ENCODE data around the gene PHC2.

The PHC2 gene

DNA sequence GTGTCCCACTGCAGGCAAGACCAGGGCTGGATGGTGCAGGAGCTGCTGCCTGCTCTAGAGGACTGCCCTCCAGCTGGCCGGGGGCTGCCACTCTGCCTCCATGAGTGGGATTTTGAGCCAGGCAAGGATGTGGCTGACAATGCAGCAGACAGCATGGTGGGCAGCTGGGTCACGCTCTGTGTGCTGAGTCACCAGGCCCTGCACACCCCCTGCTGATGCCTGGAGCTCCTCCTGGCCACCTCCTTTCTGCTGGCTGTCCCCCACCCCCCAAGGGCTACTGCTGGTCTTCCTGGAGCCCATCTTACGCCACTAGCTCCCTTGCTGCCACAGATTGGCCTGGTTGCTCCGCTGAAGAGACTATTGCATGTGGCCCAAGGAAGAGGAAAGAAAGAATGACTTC lies 37.6 kb upstream of the PHC2 start:
- DNase-seq (ENCODE audit: insufficient read length, low spot score) (no peak), FAIRE-seq (no peak)
- TF ChIP-seq POLR2A (IDR thresholded peaks at IDR 0.05; ENCODE audit: low read depth, low read length) (no peak), POLR2AphosphoS5 (IDR thresholded peaks at IDR 0.05; ENCODE audit: low read depth, low read length) (no peak), PAX5 (IDR thresholded peaks at IDR 0.05; ENCODE audit: insufficient read depth, low read length, severe bottlenecking) (no peak), POU2F2 (IDR thresholded peaks at IDR 0.05; ENCODE audit: low read depth, low read length) (no peak), TAF1 (IDR thresholded peaks at IDR 0.05; ENCODE audit: low read depth, low read length) (no peak), SPI1 (IDR thresholded peaks at IDR 0.05; ENCODE audit: low read depth, low read length) (no peak)

DNA sequence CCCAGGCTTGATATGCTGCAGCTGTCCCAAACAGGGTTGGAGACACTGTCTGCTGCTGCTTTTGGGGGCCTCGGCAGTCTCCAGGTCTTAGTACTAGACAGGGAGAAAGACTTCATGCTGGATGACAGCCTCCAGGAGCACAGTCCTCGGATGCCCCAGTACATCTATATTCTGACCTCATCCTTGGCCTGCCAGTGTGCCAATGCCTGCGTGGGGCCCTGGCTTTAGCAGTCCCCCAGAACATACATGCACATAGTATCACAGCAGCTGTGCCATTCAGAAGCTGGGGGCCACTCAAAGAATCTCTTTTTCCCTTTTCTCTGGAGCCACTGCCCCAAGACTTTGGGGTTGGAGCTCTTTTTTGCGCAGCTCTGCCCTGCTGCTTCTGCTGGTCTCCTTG lies 37.1 kb upstream of the PHC2 start:
- TF ChIP-seq POLR2AphosphoS5 (IDR thresholded peaks at IDR 0.05; ENCODE audit: low read depth, low read length): no peak
- no peak for TF ChIP-seq SPI1 (IDR thresholded peaks at IDR 0.05; ENCODE audit: low read depth, low read length)
- TF ChIP-seq POU2F2 (IDR thresholded peaks at IDR 0.05; ENCODE audit: low read depth, low read length): no peak
- FAIRE-seq (no peak), DNase-seq (ENCODE audit: insufficient read length, low spot score) (no peak)

DNA sequence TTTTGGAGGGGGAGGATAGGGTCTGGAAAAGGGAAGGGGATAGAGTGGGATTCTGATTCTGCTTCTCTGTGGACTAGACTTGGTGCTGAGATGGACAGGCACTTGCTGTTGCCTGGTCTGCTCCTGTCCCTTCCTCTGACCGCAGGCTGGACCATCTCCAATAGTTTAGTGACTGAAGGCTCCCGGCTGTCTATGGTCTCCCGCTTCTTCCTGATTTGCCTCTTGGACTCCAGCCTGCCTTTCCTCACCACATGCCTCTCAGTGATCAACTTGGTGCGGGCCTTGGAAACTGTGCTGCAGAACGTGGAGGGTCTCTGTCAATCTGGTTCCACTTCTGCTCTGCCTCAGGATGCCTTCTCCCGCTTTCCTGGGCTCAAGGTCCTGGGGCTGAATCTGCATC lies 35.3 kb upstream of the PHC2 start:
- no peak for FAIRE-seq
- no peak for DNase-seq (ENCODE audit: insufficient read length, low spot score)
- no peak for TF ChIP-seq SPI1 (IDR thresholded peaks at IDR 0.05; ENCODE audit: low read depth, low read length)
- TF ChIP-seq POLR2A (IDR thresholded peaks at IDR 0.05; ENCODE audit: low read depth, low read length): no peak
- TF ChIP-seq TAF1 (IDR thresholded peaks at IDR 0.05; ENCODE audit: low read depth, low read length): no peak
- TF ChIP-seq POLR2AphosphoS5 (IDR thresholded peaks at IDR 0.05; ENCODE audit: low read depth, low read length): no peak
- no peak for TF ChIP-seq PAX5 (IDR thresholded peaks at IDR 0.05; ENCODE audit: insufficient read depth, low read length, severe bottlenecking)
- TF ChIP-seq POU2F2 (IDR thresholded peaks at IDR 0.05; ENCODE audit: low read depth, low read length): no peak

DNA sequence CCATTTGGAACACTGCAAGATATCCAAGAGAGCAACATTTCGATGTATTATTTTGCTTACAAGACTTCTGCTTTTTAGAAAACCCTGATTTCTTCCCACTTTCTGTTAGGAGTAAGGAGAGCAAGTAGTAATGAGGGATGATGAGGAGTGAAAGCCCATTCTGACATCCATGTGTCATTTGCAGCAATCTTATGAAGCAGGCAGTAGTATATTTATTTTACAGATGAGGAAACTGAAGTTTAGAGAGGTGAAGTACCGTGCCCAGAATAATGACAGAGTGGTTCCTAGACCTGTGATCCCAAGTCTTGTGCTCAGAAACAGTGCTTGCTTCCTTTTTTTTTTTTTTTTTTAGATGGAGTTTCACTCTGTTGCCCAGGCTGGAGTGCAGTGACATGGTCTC lies 34.4 kb upstream of the PHC2 start:
- TF ChIP-seq POLR2AphosphoS5 (IDR thresholded peaks at IDR 0.05; ENCODE audit: low read depth, low read length) (no peak), PAX5 (IDR thresholded peaks at IDR 0.05; ENCODE audit: insufficient read depth, low read length, severe bottlenecking) (no peak), SPI1 (IDR thresholded peaks at IDR 0.05; ENCODE audit: low read depth, low read length) (no peak), POLR2A (IDR thresholded peaks at IDR 0.05; ENCODE audit: low read depth, low read length) (no peak), TAF1 (IDR thresholded peaks at IDR 0.05; ENCODE audit: low read depth, low read length) (no peak), POU2F2 (IDR thresholded peaks at IDR 0.05; ENCODE audit: low read depth, low read length) (no peak)
- no peak for DNase-seq (ENCODE audit: insufficient read length, low spot score)
- FAIRE-seq: peak; percentile 26

DNA sequence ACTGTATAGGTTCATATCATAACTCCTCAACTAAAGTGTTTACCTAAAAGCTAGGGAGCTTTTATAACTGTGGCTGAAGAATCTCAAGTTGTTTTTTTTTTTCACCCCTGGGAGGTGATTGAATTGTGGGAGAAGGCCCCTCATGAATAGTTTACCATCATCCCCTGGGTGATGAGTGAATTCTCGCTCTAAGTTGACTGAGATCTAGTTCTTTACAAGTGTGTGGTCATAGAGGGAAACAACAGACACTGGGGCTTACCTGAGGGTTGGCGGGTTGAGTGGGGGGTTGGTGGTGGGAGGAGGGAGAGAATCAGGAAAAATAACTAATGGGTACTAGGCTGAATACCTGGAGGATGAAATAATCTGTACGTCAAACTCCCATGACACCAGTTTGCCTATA lies 33.7 kb upstream of the PHC2 start:
- TF ChIP-seq POU2F2 (IDR thresholded peaks at IDR 0.05; ENCODE audit: low read depth, low read length) (no peak), TAF1 (IDR thresholded peaks at IDR 0.05; ENCODE audit: low read depth, low read length) (no peak), POLR2A (IDR thresholded peaks at IDR 0.05; ENCODE audit: low read depth, low read length) (no peak), PAX5 (IDR thresholded peaks at IDR 0.05; ENCODE audit: insufficient read depth, low read length, severe bottlenecking) (no peak), POLR2AphosphoS5 (IDR thresholded peaks at IDR 0.05; ENCODE audit: low read depth, low read length) (no peak), SPI1 (IDR thresholded peaks at IDR 0.05; ENCODE audit: low read depth, low read length) (no peak)
- DNase-seq (ENCODE audit: insufficient read length, low spot score): no peak
- FAIRE-seq: no peak

DNA sequence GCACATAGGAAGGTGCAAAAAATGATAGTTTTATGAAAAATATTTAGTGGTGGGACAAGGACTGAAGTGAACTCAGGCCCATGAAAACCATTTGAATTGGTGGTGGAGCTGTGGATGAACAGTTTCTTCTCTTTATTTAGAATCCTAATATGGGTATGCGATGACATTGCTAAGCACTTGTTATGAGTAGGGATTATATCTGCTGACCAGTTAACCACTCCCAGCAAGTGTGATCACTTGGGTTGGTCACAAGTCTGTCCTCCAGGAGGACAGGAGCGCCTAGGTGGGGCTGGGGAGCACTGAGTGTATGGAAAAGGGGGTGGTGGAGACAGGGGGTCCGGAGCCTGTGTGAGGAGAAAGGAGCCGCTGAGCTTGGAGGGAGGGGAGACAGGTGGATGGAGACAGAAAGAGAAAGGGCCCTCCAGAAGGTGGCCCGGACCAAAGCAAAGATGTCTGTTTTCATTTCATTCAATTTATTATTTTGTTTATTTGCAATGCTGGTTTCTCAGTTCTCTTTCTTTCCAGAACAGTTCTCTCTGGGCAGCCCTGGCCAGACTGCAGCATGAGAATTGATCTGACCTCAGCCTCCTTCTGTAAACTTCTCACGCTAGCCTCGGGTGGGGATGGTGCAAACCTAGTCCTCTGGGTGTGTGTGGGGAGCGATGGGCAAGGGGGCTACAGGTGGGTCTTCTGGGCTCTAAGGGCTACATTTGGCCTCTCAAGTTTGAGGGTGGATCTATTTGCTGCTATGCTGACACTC lies 31.7 kb upstream of the PHC2 start:
- FAIRE-seq (no peak), DNase-seq (ENCODE audit: insufficient read length, low spot score) (no peak)
- no peak for TF ChIP-seq POLR2A (IDR thresholded peaks at IDR 0.05; ENCODE audit: low read depth, low read length)
- TF ChIP-seq POLR2AphosphoS5 (IDR thresholded peaks at IDR 0.05; ENCODE audit: low read depth, low read length): no peak
- TF ChIP-seq SPI1 (IDR thresholded peaks at IDR 0.05; ENCODE audit: low read depth, low read length): peak; percentile 82

DNA sequence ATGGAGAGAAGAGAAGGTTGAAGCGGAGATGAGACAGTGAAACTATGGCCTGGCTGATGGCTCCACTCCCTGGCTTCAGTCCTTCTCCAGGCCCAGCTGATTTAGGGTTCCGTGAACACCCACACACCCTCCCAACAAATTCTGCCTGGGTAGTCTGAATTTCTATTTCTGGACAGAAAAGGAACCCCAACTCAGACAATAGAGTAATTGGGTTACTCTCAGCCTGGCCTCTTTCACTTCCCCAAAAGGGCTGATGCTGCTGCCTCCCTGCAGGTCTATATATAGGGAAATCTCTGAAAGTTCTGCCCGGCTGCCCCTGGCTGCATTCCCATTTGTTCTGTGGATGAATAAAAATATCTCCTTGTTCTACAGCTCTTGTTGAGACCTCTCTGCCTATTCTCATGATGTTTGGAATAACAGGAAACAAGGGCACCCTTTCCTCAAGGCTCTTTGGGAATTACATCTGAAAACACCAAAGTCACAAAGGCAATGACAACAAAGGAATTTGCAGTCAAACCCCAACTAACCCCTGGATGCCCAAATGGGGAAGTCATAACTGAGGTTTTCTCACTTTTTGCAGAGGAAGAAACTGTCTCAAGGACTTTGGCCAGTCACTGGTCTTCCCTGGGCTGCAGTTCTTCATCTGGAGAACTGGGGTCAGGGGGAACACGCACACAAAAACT lies 30.2 kb upstream of the PHC2 start:
- peak; percentile 35 for DNase-seq (ENCODE audit: insufficient read length, low spot score)
- peak; percentile 90 for FAIRE-seq
- TF ChIP-seq SPI1 (IDR thresholded peaks at IDR 0.05; ENCODE audit: low read depth, low read length): peak; percentile 98
- no peak for TF ChIP-seq TAF1 (IDR thresholded peaks at IDR 0.05; ENCODE audit: low read depth, low read length)
- TF ChIP-seq PAX5 (IDR thresholded peaks at IDR 0.05; ENCODE audit: insufficient read depth, low read length, severe bottlenecking): peak; percentile 94

DNA sequence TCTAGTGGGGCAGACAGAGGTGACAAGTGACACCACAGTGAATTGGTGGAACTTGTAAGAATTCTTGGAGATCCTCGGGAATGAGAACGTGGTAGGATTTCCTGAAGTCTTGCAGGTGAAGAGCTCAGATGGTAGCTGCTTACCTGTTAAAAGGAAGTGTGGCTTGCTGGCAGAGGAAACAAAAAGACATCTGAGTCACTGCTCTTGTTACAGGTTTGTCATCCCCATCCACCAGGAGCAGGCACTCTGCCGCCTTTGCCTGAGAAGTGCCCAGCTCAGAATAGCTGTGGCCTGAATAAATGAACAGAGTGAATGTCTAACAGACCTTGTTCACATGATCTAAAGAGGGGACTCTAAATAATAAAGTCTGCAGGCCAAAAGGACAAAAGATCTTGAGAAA lies 29.2 kb upstream of the PHC2 start:
- TF ChIP-seq TAF1 (IDR thresholded peaks at IDR 0.05; ENCODE audit: low read depth, low read length) (no peak), PAX5 (IDR thresholded peaks at IDR 0.05; ENCODE audit: insufficient read depth, low read length, severe bottlenecking) (no peak)
- no peak for DNase-seq (ENCODE audit: insufficient read length, low spot score)
- peak; percentile 69 for FAIRE-seq

DNA sequence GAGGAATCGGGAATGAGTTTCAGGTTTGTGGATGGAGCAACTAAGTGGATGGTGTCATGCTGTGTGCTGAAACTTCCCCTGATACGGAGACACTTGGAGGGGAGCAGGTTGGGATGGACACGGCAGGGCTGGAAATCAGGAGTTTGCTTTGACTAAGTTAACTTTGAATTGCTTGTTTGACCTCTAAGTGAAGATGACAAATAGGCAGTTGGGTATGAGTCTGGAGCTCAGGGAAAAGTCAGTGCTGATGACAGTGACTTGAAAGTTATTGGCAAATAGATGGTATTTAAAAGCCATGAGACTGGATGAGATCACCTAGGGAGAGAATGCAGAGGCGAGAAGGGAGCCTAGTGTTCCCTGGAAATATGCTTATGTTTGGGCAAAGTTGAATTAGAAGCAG lies 28.8 kb upstream of the PHC2 start:
- DNase-seq (ENCODE audit: insufficient read length, low spot score): no peak
- FAIRE-seq: peak; percentile 75

DNA sequence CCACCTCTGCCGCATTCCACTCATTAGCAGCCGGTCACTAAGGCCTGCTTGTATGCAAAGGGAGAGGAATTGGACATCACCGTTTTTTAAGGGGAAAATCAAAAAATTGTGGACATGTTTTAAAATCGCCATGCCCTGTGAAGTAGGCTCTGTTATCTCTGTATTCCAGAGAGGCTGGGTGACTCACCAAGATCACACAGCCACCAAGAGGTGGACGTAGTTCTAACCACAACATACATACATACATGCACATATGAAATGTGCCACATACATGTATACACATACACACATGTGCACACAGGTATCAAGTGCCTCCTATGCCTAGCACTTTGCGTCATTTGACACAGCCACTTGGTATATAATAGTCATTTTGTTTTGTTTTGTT lies 25.6 kb upstream of the PHC2 start:
- DNase-seq (ENCODE audit: insufficient read length, low spot score) (no peak), FAIRE-seq (peak; percentile 45)
- TF ChIP-seq TAF1 (IDR thresholded peaks at IDR 0.05; ENCODE audit: low read depth, low read length) (no peak), SPI1 (IDR thresholded peaks at IDR 0.05; ENCODE audit: low read depth, low read length) (no peak), POLR2AphosphoS5 (IDR thresholded peaks at IDR 0.05; ENCODE audit: low read depth, low read length) (no peak), PAX5 (IDR thresholded peaks at IDR 0.05; ENCODE audit: insufficient read depth, low read length, severe bottlenecking) (no peak), POLR2A (IDR thresholded peaks at IDR 0.05; ENCODE audit: low read depth, low read length) (no peak), POU2F2 (IDR thresholded peaks at IDR 0.05; ENCODE audit: low read depth, low read length) (no peak)

More for the DNA sequence above, 28.8 kb upstream of the PHC2 start:
- TF ChIP-seq SPI1 (IDR thresholded peaks at IDR 0.05; ENCODE audit: low read depth, low read length) (no peak), TAF1 (IDR thresholded peaks at IDR 0.05; ENCODE audit: low read depth, low read length) (no peak), POLR2A (IDR thresholded peaks at IDR 0.05; ENCODE audit: low read depth, low read length) (no peak), PAX5 (IDR thresholded peaks at IDR 0.05; ENCODE audit: insufficient read depth, low read length, severe bottlenecking) (no peak), POU2F2 (IDR thresholded peaks at IDR 0.05; ENCODE audit: low read depth, low read length) (no peak), POLR2AphosphoS5 (IDR thresholded peaks at IDR 0.05; ENCODE audit: low read depth, low read length) (no peak)
